Mucosa of gallbladder (tissue), 1 donor: ENCODE results near the gene DTNBP1. TPM values are rescaled to one million over a fixed set of nuclear protein-coding genes. Genes with fewer than 3 reads are reported as not detected.
"Not testable (repeated sequence)": the region's sequence is repeated elsewhere in the genome, so short reads cannot be mapped to it uniquely, and the experiment has no call there.

Experiments used
- DNase-seq: peaks from one replicate; pipeline ENCODE4 v3.0.0-alpha.2; 2020; ENCODE audit warnings: low spot score
- total RNA-seq: library from RNA; stranded (reverse); gene quantifications from one replicate; pipeline ENCODE4 v1.2.1, GENCODE V29; 2021
- donor health status: DM: no; HTN: no; CAD: no.

Gene DTNBP1
- total RNA-seq, 1 donor from 2014 or later: 30.8 TPM

DNA sequence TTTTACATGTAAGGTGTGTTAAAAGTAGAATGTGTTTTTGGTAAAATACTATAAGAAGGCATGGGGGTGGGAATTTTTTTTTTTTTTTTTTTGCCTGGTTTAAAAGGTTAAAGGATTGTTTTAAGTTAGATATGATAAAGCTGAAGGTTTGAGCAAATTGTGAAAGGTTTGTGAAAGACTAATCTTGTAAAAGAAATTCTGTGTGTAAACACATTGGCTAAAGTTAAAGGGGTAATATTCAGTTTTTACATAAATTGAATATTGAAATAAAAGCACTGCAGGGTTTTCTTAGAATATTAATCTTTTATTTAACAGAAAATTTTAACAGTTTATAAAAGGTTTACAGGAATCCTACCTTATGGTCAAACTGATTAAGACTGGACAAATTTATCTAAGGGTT is 105.7 kb downstream of the DTNBP1 start:
- DNase-seq: no peak

DNA sequence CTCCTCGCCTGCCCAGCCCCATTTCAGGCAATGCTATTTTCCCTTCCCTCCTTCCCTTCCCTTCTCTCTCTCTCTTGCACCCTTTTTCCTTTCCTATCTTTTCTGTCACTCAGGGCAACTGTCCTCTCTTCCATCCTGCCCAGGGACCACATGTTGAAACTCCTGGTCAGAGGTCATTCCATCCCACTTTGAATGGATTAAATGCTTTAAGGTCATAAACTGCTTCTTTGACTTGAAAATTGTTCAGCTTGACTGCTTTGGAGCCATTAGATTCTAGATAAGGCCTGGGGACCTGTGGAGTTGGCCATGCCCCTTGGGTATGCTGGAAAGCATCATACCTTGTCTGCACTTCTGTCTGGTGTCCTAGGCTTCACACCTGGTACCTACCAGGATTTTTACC is 106.1 kb downstream of the DTNBP1 start:
- DNase-seq: no peak

DNA sequence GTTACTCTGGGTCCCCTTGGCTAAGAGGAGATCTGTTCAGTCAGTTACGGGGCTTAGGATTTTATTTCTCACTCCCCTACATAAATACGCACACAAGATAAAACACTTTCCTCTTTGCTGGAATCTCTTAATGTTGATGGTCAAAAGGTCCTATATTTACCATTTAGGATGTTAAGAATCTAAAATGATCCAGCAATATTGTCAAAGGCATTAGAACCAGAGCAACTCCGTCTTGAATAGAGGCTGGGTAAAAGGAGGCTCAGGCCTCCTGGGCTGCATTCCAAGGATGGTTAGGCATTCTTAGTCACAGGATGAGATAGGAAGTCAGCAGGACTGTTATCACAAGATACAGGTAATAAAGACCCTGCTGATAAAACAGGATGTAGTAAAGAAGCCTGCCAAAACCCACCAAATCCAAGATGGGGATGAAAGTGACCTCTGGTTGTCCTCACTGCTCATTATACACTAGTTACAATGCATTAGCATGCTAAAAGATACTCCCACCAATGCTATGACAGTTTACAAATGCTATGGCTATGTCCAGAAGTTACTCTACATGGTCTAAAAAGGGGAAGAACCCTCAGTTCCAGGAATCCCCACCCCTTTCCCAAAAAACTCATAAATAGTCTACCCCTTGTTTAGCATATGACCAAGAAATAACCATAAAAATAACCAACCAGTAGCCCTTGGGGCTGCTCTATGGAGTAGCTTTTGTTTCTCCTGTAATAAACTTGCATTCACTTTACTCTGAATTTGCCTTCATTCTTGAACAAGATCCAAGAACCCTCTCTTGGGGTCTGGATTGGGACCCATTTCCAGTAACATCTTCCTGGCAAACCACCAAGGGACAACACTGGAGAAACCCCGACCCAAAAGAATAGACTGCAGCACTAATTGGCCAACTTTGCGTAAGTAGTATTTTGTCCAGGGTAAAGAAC is 107.5 kb downstream of the DTNBP1 start:
- DNase-seq: no peak

DNA sequence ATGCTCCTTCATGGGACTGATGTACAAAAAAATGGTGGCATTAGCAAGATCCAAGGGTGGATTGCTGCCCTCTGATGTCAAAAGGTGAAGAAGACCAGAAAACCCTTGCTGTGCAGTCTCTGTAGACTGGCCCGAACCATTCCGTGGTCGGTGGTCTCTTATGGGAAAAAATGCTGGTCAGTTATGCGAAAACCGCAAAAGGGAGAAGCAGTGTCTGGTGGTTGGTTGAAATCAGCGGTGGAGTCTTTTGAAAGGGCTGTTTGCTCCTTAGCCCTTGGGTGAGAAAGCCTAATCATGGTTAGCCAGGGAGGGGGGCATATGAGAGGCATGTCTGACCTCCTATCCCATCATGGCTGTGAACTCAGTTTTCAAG is 108.1 kb downstream of the DTNBP1 start:
- no peak for DNase-seq

DNA sequence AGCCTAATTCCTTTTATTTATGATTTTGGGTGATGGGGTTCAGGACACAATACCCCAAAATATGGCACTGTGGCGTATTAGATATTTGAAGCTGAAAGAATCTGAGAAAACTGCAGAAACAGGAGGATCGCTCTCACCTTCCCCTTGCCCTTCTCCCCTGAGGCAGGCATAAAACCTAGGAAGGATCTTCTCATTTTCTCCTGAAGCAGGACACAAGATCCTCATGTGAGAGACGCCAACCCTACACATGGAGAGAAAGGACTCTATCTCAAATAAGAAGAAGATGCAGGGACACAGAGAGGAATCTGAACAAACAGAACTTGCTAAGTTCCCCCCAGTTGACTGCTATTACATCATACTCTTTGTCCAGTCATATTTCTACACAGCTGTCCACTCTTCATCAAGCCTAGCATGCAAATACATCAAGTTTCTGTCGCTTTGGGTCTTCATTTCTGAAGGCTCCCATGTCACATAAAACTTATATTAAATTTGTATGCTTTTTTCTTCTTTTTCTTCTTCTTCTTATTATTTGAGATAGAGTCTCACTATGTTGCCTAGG is 109.0 kb downstream of the DTNBP1 start:
- no peak for DNase-seq

DNA sequence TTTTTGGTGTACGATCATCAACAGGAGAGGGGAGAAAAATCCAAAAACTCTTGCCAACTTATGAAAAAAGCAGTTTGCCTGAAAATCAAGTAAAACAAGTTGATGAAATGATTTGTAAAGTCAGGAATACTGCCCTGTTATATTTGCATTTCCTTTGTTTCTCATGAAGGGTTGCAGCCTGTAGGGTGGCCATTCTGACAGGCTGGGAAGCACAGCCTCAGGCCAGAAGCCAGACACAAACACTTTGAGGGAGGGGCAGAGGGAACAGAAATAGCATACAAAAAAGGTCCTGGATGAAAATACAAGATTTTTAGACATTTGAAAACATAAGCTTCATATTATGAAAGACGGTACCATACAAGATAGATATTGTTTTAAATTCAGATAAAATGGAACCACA is 109.8 kb downstream of the DTNBP1 start:
- DNase-seq: no peak

DNA sequence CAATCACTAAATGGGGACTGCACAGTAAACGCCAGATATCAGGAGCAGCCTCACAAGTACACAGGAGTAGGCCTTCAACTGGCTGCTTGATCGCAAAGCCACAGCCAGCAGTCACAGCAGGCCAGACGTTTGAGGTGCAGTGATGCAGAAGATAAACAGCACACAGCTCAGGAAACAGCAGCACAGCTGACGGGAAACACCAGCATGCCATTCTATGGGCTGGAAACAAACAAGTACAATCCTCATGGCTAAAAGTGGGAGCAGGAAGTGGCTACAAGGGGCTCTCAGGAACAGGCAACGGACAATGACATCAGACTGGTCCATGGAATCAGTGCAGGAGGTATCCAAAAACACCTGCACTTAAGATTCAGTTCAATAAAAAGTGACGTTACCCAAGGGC is 111.0 kb downstream of the DTNBP1 start:
- no peak for DNase-seq

DNA sequence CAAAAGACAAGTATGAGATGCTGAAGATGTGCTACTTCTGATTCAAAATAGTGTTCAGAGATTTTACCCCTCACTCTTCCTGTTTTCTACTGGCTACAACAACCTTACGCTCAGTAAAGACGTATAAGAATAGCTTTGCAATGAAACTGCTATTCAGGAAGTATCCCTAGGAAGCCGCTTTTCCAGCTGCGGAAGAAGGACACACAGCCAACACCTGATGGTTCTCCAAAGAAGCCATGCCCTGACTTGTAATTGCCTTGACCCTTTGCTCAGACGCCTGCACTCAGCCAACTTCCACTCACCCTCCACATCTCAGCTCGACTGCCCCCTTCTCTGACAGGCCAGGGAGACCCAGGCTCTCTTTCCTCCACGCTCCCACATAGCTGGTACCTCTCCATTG is 111.6 kb downstream of the DTNBP1 start:
- DNase-seq: no peak

DNA sequence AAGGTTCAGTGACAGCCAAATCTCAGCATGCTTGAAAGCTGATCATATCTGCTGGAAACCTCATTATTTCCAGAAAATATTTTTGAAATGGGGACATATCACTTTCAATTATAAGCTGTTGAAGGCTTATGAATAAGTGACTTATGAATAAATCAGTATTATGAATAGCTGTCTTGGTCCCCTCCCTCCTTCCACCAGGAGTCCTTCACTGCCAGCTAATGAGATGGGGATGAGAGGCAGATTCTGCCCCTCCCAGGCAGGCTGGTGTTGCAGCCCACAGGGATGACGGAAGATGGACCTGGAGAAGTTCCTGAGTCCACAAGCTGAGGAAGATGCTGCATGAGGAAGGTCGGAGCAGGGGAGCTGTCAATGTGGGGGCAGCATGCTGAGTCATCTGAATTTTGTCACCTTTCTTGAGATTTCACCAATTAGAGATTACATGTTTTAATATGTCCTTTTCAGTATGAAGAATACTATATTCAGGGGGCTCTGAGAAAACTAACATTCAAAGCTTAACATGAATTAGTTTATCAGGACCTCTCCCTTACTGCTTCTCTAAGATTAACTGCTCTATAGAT is 112.2 kb downstream of the DTNBP1 start:
- DNase-seq: no peak

DNA sequence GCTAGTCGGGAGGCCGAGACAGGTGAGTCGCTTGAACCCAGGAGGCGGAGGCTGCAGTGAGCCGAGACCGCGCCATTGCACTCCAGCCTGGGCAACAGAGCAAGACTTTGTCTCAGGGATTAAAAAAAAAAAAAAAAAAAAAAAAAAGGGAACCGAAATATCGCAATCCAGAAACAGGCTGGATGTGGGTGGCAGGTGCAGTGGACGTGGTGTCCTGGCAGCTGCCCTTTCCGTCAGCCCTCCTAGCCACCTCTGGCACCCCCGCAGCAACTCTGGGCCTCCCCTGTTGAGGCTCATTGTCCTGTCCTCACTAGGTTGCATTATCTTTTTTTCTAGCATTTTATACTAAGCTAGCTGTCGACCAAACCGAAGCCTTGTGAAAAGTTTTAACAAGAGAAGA is 113.5 kb downstream of the DTNBP1 start:
- DNase-seq: no peak

DNA sequence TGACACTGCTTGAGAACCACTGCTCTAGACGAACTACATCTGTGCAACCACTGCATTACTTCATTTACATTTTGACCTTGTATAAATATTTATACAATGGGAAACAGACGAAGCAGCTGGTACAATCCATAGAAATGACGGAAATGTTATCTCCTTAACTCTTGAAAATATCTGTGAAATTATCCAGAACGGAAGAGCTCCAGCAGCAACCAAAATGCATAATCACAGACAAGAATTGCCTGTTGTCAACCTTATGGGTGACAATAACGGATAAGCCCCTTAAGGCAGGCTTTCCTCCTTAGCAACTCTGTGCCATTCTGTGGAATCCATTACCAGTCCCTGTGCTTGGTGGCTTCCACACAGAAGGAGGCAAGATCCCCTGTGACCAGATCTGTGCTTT is 115.4 kb downstream of the DTNBP1 start:
- no peak for DNase-seq

DNA sequence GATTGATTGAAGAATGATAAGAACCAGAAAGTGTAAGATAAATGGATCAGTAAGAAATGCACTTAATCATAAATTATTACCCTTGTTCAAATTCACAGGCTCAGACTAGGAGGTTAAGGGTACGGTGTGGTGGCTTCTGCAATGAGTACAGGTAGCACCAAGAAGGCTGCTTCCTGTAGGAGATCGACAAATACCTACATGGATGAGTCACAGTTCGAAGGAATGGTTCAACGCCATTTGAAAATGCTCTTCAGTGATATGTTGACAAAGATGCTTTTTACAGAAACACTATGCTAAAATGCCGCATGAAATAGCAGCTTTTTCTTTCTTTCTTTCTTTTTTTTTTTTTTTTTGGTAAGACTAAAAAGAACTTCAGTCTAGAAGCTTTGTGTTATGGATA is 116.2 kb downstream of the DTNBP1 start:
- peak; percentile 32 for DNase-seq

DNA sequence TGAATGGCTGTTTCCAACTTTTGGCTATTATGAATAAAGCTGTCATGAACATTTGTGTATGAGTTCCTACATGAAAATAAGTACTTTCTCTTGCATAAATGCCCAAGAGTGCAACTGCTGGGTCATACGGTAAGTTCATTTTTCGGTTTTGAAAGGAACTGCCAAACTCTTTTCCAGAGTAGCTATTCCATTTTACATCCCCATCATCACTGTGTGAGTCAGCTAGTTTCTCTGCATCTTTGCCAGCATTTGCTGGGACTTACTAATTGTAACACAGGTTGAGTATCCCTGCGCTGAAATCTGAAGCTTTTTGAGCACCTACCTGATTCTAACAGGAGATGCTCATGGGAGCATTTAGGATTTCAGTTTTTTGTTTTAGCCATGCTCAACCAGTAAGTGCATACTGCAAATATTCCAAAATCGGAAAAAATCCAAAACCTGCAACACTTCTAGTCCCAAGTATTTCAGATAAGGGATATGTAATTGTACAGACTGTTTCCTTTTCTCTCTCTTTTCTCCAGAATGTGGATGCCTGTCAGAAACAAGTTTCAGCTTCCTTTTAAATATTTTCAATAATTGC is 118.4 kb downstream of the DTNBP1 start:
- DNase-seq: no peak

DNA sequence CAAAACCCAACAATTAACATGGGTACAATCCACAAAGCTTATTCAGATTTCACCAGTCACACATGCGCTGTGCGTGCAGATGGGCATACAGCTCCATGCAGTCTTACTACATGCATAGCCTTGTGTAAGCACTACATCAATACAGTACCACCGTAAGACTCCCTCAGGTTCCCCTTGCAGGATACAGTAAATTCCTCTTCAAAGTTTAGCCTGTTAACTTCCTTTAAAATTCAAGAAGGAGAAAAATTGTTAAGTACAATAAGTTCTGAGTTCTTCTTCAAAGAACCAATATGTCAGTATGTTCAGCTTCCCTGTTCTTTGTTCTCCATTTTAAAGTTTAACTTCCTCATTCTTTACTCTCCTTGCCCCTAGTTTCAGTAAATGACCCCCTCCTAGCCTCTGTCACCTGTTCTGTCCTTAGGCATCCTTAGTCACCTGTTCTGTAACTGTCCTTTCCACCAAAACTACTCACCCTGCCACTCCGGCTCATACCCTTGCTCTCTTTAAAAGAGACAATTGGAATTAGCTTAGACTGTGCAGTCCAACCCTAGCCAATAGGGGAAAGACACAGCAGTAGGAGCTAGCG is 119.4 kb downstream of the DTNBP1 start:
- not testable (repeated sequence) for DNase-seq

DNA sequence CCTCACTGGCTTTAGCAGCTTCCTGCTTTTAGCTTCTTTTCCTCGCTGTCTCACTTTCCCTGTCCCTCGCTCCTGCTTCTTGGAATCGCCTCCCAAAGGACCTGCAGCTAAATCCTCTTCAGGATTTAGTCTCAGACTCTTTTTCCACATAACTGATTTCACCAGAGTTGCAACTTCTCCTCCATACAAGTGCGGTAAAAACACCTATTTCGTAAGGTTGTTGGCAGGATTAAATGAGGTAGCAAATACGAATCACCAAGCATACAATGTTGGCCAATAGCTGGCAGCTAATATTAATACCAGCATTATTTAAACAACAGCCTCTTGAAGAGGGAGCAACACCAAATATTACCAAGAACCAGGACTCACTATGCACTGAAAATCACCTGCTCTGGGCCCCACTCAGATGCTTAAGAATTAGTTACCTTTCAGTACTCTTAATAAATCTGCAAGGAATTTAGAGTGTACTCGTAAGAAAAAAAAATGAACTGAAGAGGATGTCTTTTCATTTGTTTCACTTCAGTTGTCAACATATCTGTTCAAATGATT is 123.0 kb downstream of the DTNBP1 start:
- DNase-seq: no peak

DNA sequence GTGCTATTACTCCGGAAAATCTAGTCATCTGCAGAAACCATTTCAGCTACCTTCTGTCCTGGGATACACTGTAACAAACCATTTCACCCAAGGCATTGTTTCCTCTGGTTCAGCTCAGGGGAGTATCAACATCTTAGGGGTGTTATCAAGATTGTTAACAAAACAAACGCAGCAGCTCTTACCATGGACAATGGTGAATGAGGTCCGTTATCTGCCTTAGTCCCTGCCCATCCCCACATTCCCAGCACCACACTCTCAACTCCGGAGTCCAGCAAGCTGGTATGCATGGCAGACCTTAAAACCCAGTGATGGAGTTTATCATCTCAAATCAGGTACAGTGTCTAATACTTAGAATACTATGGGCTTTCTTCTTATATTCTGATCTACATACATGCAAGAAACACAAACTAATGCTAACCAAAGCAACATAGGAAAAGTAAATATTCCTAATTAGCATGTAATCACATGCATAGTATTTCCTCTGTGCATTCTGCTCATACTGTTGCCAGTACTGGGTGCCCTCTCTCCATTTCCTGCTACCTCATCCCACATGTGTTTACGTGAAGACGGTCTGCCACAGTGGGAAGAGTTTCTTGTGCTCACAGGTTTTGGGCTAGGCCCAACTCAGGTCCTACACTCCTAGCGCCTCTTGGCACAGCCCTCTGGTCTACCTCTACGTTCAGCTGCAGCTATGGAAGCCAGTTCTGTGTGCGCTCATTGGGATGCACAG is 123.9 kb downstream of the DTNBP1 start:
- DNase-seq: no peak

DNA sequence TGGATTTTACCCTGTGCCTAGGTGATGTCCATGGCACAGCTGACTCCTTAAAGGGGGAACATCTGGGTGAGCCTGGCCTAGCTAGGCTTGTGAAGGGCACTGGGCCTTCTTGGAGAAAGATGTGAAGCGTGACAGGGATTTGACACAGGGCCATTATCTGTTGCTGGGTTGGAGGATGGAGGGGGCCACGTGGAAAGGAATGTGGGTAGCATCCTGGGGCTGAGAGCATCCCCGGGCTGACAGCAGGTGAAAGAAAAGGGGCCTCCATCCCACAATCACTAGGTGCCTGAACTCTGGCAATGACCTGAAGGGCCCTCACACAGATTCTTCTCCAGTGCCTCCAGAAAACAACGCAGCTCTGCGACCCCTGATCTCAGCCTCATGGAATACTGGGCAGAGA is 124.7 kb downstream of the DTNBP1 start:
- peak; percentile 4 for DNase-seq

DNA sequence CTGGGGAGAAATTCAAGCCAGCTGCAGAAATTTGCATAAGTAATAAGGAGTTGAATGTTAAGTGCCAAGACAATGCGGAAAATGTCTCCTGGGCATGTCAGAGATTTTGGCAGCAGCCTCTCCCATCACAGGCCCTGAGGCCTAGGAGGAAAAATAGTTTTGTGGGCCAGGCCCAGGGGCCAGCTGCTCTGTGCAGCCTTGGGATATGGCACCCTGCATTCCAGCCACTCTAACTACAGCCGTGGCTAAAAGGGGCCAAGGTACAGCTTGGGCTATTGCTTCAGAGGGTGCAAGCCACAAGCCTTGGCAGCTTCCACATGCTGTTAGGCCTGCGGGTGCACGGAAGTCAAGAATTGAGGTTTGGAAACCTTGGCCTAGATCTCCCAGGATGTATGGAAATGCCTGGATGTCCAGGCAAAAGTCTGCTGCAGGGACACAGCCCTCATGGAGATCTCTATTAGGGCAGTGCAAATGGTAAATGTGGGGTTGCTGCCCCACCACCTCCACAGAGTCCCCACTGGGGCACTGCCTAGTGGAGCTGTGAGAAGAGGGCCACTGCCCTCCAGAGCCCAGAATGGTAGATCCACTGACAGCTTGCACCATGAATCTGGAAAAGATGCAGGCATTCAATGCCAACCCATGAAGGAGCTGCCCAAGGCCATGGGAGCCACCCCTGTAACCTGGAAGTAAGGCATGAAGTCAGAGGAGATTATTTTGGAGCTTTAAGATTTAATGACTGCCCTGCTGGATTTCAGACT is 126.5 kb downstream of the DTNBP1 start:
- peak; percentile 7 for DNase-seq

DNA sequence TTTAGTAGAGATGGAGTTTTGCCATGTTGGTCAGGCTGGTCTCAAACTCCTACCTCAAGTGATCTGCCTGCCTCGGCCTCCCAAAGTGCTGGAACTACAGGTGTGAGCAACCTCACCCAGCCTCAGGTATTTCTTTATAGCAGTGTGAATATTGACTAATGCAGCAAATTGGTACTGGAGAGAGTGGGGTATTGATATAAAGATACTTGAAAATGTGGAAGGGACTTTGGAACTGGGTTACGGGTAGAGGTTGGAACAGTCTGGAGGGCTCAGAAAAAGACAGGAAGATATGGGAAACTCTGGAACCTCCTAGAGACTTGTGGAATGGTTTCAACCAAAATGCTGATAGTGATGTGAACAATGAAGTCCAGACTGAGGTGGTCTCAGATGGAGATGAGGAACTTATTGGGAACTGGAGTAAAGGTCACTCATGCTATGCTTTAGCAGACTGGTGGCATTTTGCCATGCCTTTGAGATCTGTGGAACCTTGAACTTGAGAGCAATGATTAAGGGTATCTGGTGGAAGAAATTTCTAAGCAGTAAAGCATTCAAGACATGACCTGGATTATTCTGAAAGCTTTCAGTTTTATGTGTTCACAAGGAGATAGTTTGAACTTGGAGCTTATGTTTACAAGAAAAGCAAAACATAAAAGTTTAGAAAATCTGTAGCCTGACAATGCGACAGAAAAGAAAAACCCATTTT is 127.2 kb downstream of the DTNBP1 start:
- peak; percentile 13 for DNase-seq

DNA sequence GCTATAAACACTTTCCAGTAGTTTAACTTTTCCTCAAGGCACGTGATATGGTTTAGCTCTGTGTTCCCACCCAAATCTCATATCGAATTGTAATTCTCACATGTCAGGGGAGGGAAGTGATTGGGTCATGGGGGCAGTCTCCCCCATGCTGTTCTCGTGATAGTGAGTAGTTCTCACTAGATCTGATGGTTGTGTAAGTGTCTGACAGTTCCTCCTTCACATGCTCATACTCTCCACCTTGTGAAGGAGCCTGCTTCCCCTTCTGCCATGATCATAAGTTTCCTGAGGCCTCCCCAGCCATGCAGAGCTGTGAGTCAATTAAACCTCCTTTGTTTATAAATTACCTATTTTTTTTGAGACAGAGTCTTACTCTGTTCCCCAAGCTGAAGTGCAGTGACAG is 127.9 kb downstream of the DTNBP1 start:
- DNase-seq: peak; percentile 10
